Neutrophil (primary cell): ENCODE results near the gene EEA1.
A peak's percentile ranks its signal among the peaks of the same experiment; 100 is the strongest.

ENCODE experiments used
- H3K27ac ChIP-seq: fragments of 200-600 bp; sonication (generic); 2 replicates; pipeline ENCODE4 v1.5.1; 2016; ENCODE audit warnings: mild to moderate bottlenecking, moderate library complexity
- H3K27me3 ChIP-seq: fragments of 200-600 bp; sonication (generic); 2 replicates; pipeline ENCODE4 v1.6.0; 2016; ENCODE audit warnings: mild to moderate bottlenecking
- H3K36me3 ChIP-seq: fragments of 200-600 bp; sonication (generic); 2 replicates; pipeline ENCODE4 v1.5.1; 2017
- H3K4me1 ChIP-seq, 2 experiments: fragments of 200-600 bp in 1 of 2; sonication (generic) in 1 of 2; 1 replicate in 1 of 2; 2 replicates in 1 of 2; pipeline versions ENCODE4 v1.5.1 to v1.6.1; 2013 to 2016; ENCODE audit warnings: low read depth in 1 of 2, low read length in 1 of 2, mild to moderate bottlenecking in 1 of 2, moderate library complexity in 1 of 2; ENCODE audit not compliant: control insufficient read depth in 1 of 2, insufficient read depth in 1 of 2
- H3K4me3 ChIP-seq, 2 experiments: fragments of 200-600 bp in 1 of 2; sonication (generic) in 1 of 2; 1 replicate in 1 of 2; 2 replicates in 1 of 2; pipeline ENCODE4 v1.5.1; 2013 to 2016; ENCODE audit warnings: low read depth in 1 of 2, low read length in 1 of 2, mild to moderate bottlenecking in 1 of 2, moderate library complexity in 1 of 2
- H3K9me3 ChIP-seq: fragments of 200-600 bp; sonication (generic); 2 replicates; pipeline ENCODE4 v1.5.1; 2016
- CTCF ChIP-seq: fragments of 200-600 bp; sonication (generic); IDR thresholded peaks from 2 replicates; pipeline ENCODE4 v1.5.1; 2016; ENCODE audit warnings: antibody characterized with exemption

The EEA1 gene

GRCh38 chr12:92927436-92928281, 1.4 kb downstream of the EEA1 start:
- Histone ChIP-seq H3K9me3 (no peaks in the 10 kb centered on the region), H3K4me3 (peak overlapping the region; percentile 92 to 95), H3K27ac (peak overlapping the region; percentile 39), H3K27me3 (no peaks in the 10 kb centered on the region), H3K36me3 (no peaks in the 10 kb centered on the region), H3K4me1 (peaks cover 24 to 30% of the 10 kb centered on the region in 2 experiments)
- TF ChIP-seq CTCF: no peak

- H3K4me3 ChIP-seq: no peak overlapping the region
- H3K36me3 ChIP-seq: no peaks in the 10 kb centered on the region
- H3K27ac ChIP-seq: peak overlapping the region; percentile 39
- H3K27me3 ChIP-seq: no peaks in the 10 kb centered on the region
- peaks cover 24 to 30% of the 10 kb centered on the region in 2 experiments for H3K4me1 ChIP-seq
- H3K9me3 ChIP-seq: no peaks in the 10 kb centered on the region
- no peak for TF ChIP-seq CTCF
These were observed 2.0 kb downstream of the EEA1 start for GRCh38 chr12:92927055-92927435.

GRCh38 chr12:92926549-92926948, 2.5 kb downstream of the EEA1 start:
- Histone ChIP-seq H3K36me3 (no peaks in the 10 kb centered on the region), H3K9me3 (no peaks in the 10 kb centered on the region), H3K27ac (no peak overlapping the region), H3K4me1 (peaks cover 24 to 30% of the 10 kb centered on the region in 2 experiments), H3K27me3 (no peaks in the 10 kb centered on the region), H3K4me3 (no peak overlapping the region)
- no peak for TF ChIP-seq CTCF

GRCh38 chr12:92921877-92922276, 7.2 kb downstream of the EEA1 start:
- Histone ChIP-seq H3K4me1 (peaks cover 3 to 6% of the 10 kb centered on the region in 2 experiments), H3K27me3 (no peaks in the 10 kb centered on the region), H3K36me3 (no peaks in the 10 kb centered on the region), H3K9me3 (no peaks in the 10 kb centered on the region), H3K4me3 (no peak overlapping the region), H3K27ac (no peak overlapping the region)
- no peak for TF ChIP-seq CTCF

GRCh38 chr12:92915365-92915764, 13.7 kb downstream of the EEA1 start:
- no peak overlapping the region for H3K4me3 ChIP-seq
- H3K27ac ChIP-seq: no peak overlapping the region
- H3K9me3 ChIP-seq: no peaks in the 10 kb centered on the region
- TF ChIP-seq CTCF: no peak
- H3K27me3 ChIP-seq: no peaks in the 10 kb centered on the region
- no peaks in the 10 kb centered on the region for H3K4me1 ChIP-seq
- H3K36me3 ChIP-seq: no peaks in the 10 kb centered on the region
